Midbrain (tissue), 1 donor: ENCODE measurements around the gene TTC27.
"Not testable (repeated sequence)": the region's sequence is repeated elsewhere in the genome, so short reads cannot be mapped to it uniquely, and the experiment has no call there.

Experiments used
- DNase-seq: peaks from one replicate; lab custom pipeline; 2025; lab: John Stamatoyannopoulos, UW

The TTC27 gene

DNA sequence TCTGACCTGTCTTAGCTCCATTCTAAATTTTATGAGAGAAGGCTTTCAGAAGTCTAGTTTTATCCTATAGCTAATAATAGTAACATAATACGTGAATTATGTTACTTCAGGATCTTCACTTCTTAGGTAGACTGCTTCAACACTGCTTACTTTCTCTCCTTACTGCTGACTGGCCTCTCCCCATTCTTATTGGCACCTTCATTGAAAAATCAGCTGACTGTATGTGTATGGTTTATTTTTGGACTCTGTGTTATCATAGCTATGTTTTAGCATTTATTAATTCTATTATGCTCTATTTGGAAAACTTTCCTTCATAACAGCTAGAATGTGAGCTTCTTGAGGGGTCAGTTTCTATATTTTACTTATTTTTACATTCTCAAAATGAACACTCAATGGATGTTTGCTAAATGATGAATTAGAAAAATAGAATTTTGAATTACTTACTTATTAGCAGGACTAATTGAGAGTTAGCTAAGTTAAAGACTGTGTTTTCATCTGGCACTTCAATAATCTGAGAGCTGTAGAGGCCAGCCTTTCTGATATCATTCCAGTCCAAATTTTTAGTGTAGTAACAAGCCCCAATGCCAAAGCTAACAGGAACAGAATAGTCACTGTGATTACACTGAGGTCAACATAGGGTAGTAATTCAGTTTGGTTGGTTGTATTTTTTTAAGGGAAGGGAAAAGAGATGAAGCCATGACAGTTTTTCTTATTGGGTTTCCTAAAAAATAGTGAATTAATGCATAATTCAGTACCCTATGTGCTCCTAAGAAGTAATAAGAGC is 92.3 kb downstream of the TTC27 start:
- DNase-seq, result no peak

- no peak for DNase-seq
These were observed 92.9 kb downstream of the TTC27 start for GRCh38 chr2:32720771-32721170.

- DNase-seq, result no peak
These were observed 93.5 kb downstream of the TTC27 start for GRCh38 chr2:32721376-32721775.

DNA sequence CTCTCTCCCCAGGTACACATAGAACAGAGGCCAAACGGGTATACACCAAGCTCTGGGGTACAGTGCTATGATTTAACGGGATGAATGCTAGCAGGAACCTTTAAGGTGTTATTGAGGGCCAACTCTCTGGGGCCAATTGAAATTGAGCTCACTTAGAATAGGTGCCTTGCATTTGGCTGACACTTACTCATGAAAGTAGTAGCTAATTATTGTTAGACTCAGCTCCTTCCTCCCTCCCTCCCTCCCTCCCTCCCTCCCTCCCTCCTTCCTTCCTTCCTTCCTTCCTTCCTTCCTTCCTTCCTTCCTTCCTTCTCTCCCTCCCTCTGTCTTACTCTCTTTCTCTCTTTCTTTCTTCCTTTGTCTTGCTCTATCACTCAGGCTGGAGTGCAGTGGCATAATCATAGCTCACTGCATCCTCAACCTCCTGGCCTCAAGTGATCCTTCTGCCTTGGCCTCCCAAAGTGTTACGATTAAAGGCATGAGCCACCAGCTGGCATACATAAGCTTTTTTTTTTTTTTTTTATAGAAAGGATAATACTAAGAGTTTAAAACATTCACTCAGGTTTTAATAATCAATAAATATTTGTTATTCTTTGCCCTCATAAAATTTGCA is 95.7 kb downstream of the TTC27 start:
- DNase-seq, result no peak

GRCh38 chr2:32726678-32727077 is 98.8 kb downstream of the TTC27 start:
- not testable (repeated sequence) for DNase-seq

GRCh38 chr2:32727157-32727556 is 99.3 kb downstream of the TTC27 start:
- no peak for DNase-seq

- DNase-seq, result not testable (repeated sequence)
These were observed 103.1 kb downstream of the TTC27 start for GRCh38 chr2:32730958-32731357.

- DNase-seq, result no peak
These were observed 104.3 kb downstream of the TTC27 start for GRCh38 chr2:32732120-32732519.

- no peak for DNase-seq
These were observed 105.1 kb downstream of the TTC27 start for GRCh38 chr2:32732912-32733472.

- no peak for DNase-seq
These were observed 107.5 kb downstream of the TTC27 start for GRCh38 chr2:32735348-32735747.

DNA sequence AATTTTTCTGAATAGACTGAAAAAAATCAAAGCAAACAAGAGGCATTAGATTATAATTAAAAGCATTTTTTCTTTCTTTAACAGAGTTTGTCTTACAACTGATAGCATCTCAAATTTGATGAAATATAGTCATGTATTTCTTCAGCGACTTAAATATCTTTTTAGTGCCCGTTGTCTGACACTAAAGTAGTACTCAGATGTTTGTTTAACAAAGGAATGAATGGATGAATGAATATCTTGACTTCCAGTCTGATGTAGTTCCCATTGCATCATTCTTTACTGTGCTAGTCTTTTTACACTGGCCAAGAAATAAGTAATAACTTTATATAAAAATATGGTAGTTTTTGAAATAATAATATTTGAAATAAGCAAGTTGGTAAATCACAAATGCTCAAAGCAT is 111.1 kb downstream of the TTC27 start:
- no peak for DNase-seq

GRCh38 chr2:32739664-32740063 is 111.8 kb downstream of the TTC27 start:
- no peak for DNase-seq

DNA sequence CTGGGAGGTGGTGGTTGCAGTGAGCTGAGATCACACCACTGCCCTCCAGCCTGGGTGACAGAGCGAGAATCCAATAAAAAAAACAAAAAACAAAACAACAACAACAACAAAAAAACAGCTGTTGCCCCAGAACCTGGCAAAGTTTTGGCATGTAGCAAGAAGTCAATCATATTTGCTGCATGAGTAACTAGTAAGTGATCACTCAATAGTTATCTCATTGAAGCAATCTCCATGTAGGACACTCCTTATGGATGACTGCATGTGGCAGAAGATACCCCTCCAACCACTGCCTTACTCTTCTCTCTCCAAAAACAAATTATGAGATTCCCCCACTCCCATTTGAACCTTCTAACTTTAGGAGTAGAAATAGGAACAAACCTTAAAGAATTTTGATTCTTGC is 113.7 kb downstream of the TTC27 start:
- DNase-seq, result no peak

- no peak for DNase-seq
These were observed 114.5 kb downstream of the TTC27 start for GRCh38 chr2:32742376-32742775.

DNA sequence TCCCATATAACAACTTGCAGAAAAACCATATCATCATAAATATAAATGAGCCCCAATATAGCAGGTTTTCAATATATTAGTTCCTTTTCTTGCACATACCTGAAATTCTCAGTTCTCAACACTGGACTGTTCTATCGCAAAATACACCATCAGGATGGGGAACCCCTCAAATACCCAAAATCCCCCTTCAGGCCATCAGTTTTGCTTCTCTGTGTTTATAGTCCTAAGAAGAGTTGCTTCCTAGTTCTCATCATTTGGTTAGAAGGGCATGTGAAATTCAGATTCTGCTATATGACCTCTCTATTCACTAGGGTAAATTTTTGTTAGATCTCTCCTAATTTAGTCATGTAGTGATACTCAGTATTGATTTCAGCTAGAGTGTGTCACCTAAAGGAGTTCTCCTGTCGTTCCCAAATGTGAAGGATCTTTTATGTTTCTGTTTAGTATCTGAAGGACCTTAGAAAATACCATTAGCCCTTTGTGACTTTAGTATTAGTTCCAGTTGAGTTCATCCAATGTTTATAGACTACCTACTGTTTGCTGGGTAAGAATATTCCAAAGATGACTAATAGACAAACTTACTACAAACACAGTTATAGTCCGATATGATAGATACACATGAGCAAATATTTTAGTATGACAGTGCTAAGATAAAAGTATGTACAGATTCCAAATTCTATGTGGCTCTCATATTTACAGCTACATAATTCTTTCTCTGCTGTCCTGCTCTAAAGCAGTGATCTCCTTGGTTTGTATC is 115.8 kb downstream of the TTC27 start:
- DNase-seq, result no peak

DNA sequence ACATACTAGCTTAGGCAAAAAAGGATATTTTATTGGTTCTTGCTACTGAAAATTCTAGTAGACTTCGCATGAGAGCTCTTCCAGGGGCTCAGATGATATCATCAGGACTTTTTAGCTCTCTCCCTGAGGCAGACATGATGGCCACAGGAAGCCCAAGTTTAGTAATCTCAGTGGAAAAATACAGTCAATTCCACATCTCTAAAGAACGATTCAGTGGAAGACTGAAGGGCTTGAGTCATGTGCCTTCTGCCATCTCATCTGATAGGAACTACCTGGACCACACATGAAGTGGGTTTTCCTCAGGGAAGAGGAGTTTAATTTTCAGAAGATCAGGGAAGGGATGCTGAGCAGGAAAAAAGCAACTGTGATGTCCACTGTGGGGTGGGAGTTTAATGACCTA is 117.3 kb downstream of the TTC27 start:
- DNase-seq, result no peak

DNA sequence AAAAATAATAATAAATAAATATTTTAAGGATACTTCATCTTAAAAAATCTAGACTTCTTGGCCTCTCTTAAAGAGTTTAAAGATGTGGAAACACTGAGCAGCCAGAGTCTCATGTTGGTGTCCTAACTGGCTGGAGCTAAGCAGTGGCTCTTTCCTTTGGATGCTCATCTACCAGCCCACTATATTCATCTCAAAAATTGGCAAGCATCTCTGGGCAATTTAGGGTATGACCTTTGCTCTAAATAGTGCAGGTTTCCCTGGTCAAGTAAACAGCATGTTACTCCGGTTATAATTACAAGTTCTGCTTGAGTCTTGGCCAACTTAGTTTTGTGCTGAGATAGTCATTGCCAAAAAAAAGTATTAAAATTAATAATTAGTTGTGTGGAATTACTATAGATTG is 117.8 kb downstream of the TTC27 start:
- no peak for DNase-seq

- DNase-seq, result no peak
These were observed 118.8 kb downstream of the TTC27 start for GRCh38 chr2:32746669-32747068.

- DNase-seq, result no peak
These were observed 120.3 kb downstream of the TTC27 start for GRCh38 chr2:32748158-32748557.

GRCh38 chr2:32750880-32751279 is 123.0 kb downstream of the TTC27 start:
- no peak for DNase-seq

DNA sequence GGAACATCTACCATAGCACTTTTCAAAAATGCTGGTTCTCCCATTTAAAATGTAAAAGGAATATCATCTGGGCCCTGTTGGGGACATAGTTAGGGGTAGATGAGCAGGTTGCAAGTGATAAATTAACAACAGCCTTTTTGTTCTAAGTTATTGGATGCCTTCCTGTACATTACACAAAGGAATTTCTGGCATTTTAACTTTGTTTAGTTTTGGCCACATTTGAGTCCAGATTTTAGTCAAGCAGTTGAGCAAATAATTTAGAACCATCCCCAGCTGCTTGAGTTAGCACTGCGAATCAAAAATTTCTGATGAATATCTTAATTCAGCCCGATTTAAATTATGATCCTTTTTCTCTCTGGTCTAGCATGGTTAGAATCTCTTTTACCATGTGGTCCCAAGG is 124.4 kb downstream of the TTC27 start:
- DNase-seq, result no peak

DNA sequence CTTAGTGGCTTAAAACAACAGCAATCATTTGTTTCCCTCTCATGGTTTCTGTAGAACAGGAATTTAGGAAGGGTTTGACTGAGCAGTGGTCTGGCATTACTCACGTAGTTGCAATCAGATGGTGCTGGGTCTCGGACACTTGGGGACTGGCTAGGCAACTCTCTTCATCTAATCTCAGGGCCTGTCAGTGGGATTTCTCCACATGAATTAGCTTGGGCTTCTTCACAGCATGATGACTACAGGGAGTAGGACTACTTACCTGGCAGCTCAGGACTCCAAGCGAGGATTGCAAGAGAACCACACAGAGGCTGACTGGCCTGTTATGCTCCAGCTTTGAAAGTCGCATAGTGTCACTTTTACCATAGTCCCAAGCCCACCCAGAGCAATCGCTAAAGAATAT is 125.1 kb downstream of the TTC27 start:
- no peak for DNase-seq

- DNase-seq, result not testable (repeated sequence)
These were observed 126.8 kb downstream of the TTC27 start for GRCh38 chr2:32754676-32755075.
